Osteocyte (in vitro differentiated cells): ENCODE measurements around the gene KRT17. TPM values are rescaled to one million over a fixed set of nuclear protein-coding genes. Genes with fewer than 3 reads are reported as not detected.

Source experiments
- DNase-seq: peaks from one replicate; pipeline ENCODE4 v3.0.0; 2021; ENCODE audit warnings: mixed read lengths; ENCODE audit not compliant: unreplicated experiment; ENCODE audit errors: extremely low spot score
- H3K27ac Mint-ChIP-seq: one replicate; pipeline ENCODE4 v1.8.0; 2021; ENCODE audit warnings: mild to moderate bottlenecking, mixed read lengths; ENCODE audit not compliant: unreplicated experiment
- H3K27me3 Mint-ChIP-seq: one replicate; pipeline ENCODE4 v1.8.0; 2021; ENCODE audit warnings: mixed read lengths; ENCODE audit not compliant: unreplicated experiment
- H3K36me3 Mint-ChIP-seq: one replicate; pipeline ENCODE4 v1.8.0; 2021; ENCODE audit warnings: mixed read lengths; ENCODE audit not compliant: unreplicated experiment
- H3K4me1 Mint-ChIP-seq: one replicate; pipeline ENCODE4 v1.8.0; 2021; ENCODE audit warnings: mixed read lengths; ENCODE audit not compliant: unreplicated experiment
- H3K4me3 Mint-ChIP-seq: one replicate; pipeline ENCODE4 v1.8.0; 2021; ENCODE audit warnings: mild to moderate bottlenecking, moderate library complexity, mixed read lengths; ENCODE audit not compliant: unreplicated experiment
- H3K9me3 Mint-ChIP-seq: one replicate; pipeline ENCODE4 v1.8.0; 2021; ENCODE audit warnings: mixed read lengths; ENCODE audit not compliant: unreplicated experiment
- CTCF ChIP-seq: fragments of 200-600 bp; sonication (generic); IDR thresholded peaks from 2 replicates; pipeline ENCODE4 v1.5.0; 2021; ENCODE audit warnings: antibody characterized with exemption, mild to moderate bottlenecking, moderate library complexity
- total RNA-seq: library from RNA; stranded (reverse); gene quantifications from 2 replicates; pipeline ENCODE4 v1.2.1, GENCODE V29; 2021

Gene KRT17
- total RNA-seq, 1 donor from 2014 or later: 40.5 TPM

DNA sequence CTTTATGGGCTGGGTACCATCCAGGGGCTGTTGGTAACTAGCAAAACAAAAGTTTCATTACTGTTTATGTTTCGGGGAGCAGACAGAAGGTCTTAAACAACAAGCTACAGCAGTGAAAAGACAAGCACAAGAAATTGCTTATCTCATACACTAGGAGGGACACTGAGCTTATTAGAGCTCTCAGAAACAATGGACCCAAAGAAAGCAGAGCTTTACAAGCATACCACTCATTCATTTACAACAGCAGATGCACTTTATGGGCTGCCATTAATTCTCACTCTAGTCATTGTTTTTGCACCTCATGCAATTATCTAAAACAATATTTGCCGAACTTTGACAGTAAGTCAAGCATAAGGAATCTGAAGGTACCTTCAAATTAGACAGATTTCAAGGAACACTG lies 21.9 kb downstream of the KRT17 start:
- Mint-ChIP-seq H3K4me1 (peaks cover 1% of the 10 kb centered on the region), H3K36me3 (peaks cover 4% of the 10 kb centered on the region), H3K27ac (no peak overlapping the region), H3K4me3 (no peak overlapping the region), H3K27me3 (peaks cover 36% of the 10 kb centered on the region), H3K9me3 (peaks cover 11% of the 10 kb centered on the region)
- TF ChIP-seq CTCF: no peak
- no peak for DNase-seq

DNA sequence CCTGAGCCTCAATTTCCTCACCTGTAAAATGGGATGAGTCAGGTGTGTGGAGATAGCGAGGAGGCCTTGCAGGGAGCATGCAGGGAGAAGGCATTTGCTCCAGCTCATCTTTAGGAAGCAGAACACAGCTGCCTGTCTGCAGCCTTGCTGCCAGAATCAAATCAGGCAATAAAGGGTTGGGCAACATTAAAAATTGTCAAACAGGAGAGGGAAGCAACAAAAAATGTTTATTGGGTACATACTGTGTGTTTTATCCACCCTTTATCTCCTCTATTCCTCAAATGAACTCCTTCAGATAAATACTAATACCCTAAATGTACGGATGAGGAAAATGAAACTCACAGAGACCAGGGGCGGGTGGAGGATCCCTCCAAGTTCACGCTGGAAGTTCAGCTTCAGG lies 24.1 kb downstream of the KRT17 start:
- Mint-ChIP-seq H3K27ac (no peak overlapping the region), H3K4me1 (peaks cover 1% of the 10 kb centered on the region), H3K9me3 (no peaks in the 10 kb centered on the region), H3K36me3 (no peaks in the 10 kb centered on the region), H3K27me3 (peaks cover 35% of the 10 kb centered on the region), H3K4me3 (no peak overlapping the region)
- no peak for TF ChIP-seq CTCF
- DNase-seq: no peak

- Mint-ChIP-seq H3K9me3 (no peaks in the 10 kb centered on the region), H3K4me1 (peaks cover 1% of the 10 kb centered on the region), H3K36me3 (no peaks in the 10 kb centered on the region), H3K27me3 (peaks cover 36% of the 10 kb centered on the region), H3K4me3 (no peak overlapping the region), H3K27ac (no peak overlapping the region)
- no peak for TF ChIP-seq CTCF
- no peak for DNase-seq
Measured at GRCh38 chr17:41599680-41600079, 24.7 kb downstream of the KRT17 start.

GRCh38 chr17:41595585-41595984 lies 28.8 kb downstream of the KRT17 start:
- Mint-ChIP-seq H3K27ac (no peak overlapping the region), H3K4me3 (no peak overlapping the region), H3K4me1 (peaks cover 1% of the 10 kb centered on the region), H3K9me3 (no peaks in the 10 kb centered on the region), H3K27me3 (peaks cover 28% of the 10 kb centered on the region), H3K36me3 (no peaks in the 10 kb centered on the region)
- no peak for DNase-seq
- TF ChIP-seq CTCF: no peak

DNA sequence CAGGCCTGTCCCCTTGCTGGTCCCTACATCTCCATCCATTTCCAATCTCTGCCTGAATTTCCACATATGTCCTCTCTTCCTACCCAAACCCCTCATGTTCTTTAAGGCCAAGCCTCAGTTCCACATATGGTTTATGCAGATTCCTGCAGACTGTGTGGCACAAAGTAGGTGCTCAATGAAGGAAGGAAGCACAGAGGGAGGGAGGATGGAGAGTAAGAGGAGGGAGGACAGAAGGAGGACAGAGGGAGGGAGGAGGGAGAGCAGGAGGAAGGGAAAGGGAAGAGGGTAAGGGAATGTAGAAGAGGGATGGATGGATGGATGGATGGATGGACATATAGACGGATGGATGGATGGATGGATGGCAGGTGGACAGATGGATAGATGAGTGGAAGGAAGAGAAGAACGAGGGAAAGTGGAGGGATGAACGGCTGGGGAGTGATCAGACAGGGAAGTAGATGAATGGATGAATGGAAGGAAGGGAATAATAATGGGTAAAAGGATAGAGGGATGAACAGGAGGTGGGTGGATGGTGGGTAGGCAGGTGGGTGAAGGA lies 29.9 kb downstream of the KRT17 start:
- Mint-ChIP-seq H3K4me1 (no peaks in the 10 kb centered on the region), H3K27me3 (peaks cover 25% of the 10 kb centered on the region), H3K9me3 (no peaks in the 10 kb centered on the region), H3K36me3 (no peaks in the 10 kb centered on the region), H3K27ac (no peak overlapping the region), H3K4me3 (no peak overlapping the region)
- no peak for TF ChIP-seq CTCF
- no peak for DNase-seq
